GF-D8 (cell line): ENCODE measurements around the gene P2RX3.

ENCODE experiments used
- DNase-seq: peaks from one replicate; lab custom pipeline; 2025; lab: John Stamatoyannopoulos, UW

P2RX3 gene

DNA sequence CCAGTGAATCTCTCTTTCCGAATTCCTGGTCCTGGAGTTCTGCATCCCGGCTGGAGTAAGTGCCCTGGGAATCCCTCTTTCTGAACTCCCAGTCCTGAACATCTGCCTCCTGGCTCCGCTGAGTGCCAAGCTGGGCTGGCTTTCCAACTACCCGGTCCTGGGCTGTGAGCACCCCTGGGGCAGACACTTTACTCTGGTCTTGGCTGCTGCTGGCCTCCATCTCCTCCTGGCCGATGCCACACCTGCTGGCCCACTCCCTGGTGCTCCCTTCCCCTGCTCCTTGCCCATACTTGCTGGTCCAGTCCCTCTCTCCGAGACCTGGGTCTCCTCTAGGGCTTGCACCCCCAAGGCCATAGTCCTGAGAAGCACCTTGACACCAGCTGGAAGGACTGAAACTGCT lies 28.1 kb upstream of the P2RX3 start:
- DNase-seq = no peak

DNA sequence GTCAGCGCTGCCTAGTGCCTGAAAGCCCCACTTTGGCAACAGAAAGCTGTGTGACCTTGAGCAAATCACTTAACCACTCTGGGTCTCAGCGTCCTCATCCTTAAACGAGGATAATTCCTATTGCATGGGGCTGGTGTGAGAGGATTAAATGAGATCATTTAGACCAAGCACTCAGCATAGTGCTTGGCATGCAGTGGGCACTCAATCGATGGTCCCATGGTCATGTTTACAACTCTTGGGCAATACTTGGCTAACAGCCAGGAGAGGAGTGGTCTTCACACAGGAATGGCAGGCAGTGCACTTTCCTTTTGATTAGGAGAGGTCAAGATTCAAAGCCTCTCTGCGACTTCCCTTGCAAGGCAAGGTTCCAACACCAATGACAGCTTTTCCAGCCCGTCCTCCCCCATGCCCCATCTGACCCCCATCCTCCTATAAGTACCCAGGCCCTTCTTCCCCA lies 27.5 kb upstream of the P2RX3 start:
- no peak for DNase-seq

DNA sequence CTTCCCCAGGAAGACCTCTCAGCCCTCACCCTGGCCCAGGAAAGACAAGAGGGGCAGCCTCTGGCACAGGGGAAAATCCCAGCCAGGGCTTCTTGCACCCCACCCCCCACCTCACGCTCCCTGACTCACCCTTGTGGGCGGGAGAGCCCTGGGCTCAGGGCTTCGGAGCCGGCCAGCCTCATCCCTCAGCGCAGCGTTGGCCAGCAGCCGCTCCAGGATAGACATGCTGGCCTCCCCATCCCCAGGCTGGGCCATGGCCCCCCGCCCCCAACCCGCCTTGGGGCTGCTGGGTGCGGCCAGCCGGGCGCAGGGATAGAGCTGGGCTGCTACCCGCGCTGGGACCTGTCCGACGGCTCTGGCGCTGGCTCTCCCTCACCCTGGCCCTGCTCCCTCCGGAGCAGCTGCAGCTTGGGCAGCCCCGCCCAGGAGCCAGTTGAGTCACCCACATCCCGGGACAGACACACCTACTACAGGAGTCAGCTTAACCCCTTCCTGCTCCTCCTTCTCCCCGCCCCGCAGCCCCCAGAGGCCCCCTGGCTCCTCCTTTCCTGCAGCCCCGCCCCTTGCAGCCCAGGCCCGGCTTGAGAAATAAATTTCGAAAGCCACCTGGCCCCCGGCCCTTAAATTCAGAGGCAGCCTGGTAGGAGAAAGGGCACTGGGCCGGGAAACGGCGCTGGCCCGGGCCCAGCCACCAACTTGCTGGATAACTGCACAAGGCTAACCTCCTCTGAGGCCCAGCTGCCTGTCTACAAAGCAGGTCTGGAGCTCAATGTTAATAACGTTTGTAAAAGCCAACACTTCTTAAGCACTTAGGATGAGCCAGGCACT lies 26.8 kb upstream of the P2RX3 start:
- DNase-seq = no peak

GRCh38 chr11:57312511-57313021 lies 25.6 kb upstream of the P2RX3 start:
- no peak for DNase-seq

DNA sequence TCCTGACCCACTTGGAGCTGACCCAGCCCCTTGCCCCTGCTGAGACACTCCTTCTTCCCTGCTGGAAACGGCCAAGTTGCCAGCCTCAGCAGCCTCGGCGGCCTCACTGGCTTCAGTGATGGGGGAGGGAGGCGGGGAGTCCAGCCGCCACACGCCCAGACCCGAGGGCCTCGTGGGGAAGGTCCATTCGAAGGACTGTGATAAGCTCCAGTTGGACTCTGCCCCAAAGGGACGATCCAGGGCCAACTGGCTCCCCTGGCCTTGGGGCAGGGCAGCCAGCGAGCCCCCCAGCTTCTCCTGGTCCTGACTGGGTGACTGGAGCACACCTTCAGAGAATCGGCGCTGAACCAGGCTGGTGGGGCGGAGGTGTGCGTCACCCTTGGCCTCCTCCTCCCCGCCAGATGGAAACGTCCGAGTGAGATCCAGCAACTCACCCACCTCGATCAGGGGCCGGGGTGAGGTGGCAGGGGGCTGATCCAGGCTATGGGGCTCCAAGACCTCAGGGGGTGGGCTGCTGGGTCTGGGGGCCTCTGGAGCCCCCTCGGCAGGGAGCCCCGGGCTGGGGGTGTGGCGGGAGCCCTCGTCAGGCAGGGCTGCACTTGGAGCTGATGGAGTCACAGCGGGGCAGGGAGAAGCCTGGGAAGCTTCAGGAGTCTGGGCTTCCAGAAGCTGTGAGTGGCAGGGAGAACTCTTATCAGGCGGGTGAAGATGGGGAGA lies 24.9 kb upstream of the P2RX3 start:
- no peak for DNase-seq

DNA sequence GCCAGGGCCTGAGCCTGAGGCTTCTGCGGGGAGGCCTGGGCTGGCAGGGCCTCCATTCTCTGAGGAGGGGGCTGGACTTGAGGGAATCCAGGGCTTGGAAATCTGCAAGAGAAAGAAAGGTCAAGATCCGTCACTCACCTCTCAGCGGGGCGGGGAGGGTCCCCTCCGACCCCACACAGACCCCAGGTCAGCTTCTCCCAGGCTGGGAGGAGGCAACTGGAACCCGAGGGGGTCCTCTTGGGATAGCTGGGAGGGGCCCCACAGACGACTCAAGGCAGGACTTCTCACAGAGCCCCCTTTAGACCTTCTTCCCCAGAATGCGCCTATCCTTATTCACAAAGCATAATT lies 24.4 kb upstream of the P2RX3 start:
- DNase-seq = no peak

GRCh38 chr11:57314221-57314973 lies 23.8 kb upstream of the P2RX3 start:
- DNase-seq = no peak

- no peak for DNase-seq
These were observed 22.7 kb upstream of the P2RX3 start for GRCh38 chr11:57315491-57315890.

DNA sequence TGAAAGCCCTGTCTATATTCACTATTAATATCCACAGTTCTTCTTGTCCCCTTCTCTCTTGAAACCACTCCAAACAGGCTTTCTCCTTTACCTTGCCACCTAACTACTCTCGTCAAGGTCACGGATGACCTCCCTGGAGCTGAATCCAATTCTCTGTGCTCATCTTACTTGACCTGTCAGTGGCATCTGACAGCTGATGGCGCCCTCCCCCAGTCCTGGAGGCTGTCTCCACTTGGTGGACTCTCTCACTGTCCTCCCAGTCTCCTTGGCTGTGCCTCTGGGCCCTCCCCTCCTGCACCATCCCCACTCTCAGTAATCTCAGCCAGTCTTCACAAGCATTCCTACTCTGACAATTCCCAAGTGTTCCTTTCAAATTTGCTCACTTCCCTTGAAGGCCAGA lies 22.1 kb upstream of the P2RX3 start:
- DNase-seq = no peak

GRCh38 chr11:57318178-57318577 lies 20.0 kb upstream of the P2RX3 start:
- DNase-seq = no peak

GRCh38 chr11:57320067-57320718 lies 18.0 kb upstream of the P2RX3 start:
- DNase-seq = no peak

DNA sequence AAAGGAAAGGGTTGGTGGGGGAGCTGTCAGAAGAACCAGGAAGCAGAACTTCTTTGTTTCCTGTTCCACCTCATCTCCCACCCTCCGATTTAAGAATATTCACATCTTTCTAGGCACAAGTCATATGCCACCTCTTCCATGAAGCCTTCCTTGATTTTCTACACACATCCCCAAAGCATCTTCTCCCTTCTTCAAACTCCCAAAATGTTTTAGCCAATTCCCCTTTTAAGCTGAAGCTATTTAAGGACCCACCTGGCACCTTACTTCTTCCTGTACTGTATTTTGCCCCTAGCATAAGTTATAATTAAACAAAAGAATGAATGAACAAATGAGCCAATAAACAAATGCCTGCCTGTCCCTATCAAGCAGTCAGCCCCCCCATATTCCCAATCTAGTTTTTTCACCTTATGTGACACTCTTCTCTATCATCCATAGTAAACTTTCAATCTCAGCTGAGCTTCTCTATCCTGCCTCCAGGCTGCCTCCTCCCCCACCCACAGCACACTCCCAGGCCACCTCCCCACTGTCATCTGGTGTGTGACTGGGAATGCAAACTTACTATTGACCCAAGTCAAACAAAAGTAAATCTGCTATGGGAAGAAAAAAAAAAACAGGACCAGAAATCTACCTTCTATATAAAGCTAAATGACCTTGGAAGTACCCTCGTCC lies 17.3 kb upstream of the P2RX3 start:
- DNase-seq = no peak

- no peak for DNase-seq
These were observed 16.5 kb upstream of the P2RX3 start for GRCh38 chr11:57321388-57322255.

DNA sequence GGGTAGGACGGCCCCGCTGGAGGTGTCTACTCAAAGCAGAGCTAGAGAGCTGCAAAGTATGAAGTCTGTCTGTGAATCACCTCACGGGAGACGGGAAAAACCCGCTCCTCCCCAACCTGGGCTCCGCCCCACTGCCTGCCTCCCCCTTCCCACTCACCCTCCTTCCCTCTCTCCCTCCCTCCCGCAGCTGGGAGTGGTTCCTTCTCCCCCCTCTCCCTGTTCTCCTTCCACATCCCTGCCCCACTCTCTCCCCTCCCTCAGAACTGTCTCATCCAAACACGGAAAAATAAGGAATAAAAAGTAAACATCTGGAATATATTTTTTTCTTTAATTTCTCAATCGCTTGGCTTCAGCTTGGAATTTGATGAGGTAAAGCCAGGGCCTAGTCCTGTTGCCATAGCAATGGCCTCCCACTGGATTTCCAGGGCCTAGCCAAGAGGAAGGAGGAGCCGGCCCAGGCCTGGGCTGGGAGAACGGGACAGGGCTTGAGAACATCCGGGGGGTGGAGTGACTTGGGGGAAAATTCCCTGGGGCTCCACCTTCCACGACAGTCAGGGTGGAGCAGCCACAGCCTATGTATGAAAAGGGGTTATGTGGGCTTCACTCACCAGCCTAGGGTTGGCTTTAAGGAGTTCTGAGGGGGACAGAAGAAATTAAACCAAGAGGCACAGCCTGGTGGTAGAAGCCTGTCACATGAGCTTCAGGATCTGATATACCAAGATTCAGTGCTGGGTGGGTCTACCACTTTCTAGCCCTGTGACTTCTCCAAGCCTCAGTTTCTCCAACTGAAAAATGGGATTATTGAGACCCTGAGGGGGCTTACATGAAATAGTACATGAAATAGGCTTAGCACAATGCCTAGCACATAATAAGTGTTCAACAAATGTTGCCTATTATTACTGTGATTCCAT lies 15.6 kb upstream of the P2RX3 start:
- DNase-seq = no peak

DNA sequence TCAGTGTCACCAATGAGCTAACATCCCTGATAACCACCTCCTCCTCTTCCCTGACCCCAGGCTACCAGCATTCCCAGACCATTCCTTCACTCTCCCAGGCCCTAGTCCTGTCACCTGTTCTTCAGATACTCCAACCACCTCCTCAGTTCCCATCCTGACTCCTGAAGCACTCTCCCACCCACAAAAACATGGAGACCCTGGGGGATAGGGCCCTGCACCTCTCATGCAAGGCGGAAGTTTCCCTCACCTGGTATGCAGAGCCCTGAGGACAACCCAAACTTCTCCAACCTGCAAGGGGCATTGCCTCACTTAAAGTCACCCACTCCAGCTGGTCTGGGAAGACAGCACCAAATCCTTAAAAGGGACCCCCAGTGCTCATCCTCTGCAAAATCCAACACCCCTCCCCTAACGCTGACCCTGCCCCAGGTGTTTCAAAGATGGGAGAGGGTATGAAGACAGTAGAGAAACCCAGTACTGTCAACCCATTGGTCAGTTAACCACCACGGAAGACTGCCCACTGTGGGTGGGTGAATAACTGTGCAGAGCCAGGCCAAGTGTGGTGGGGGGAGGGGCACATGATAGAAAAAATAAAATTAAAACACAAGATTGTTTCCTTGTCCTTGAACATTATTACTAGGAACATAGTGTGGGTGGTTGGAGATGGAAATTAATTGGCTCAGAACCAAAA lies 14.8 kb upstream of the P2RX3 start:
- DNase-seq = no peak

DNA sequence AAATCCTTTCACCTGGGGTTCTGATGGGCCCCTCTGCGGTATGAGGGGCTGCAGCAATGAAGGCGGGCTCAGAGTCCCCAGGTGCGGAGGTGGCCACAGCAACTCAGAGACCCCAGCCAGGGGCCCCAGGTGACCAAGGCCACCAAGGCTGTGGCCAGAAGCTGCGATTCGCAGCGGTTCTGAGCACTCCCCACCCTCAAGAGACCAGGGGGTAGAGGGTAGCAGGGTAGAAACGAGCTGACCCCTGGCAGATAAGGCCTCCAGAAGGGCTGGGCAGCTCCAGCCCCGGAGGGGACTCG lies 14.3 kb upstream of the P2RX3 start:
- no peak for DNase-seq

DNA sequence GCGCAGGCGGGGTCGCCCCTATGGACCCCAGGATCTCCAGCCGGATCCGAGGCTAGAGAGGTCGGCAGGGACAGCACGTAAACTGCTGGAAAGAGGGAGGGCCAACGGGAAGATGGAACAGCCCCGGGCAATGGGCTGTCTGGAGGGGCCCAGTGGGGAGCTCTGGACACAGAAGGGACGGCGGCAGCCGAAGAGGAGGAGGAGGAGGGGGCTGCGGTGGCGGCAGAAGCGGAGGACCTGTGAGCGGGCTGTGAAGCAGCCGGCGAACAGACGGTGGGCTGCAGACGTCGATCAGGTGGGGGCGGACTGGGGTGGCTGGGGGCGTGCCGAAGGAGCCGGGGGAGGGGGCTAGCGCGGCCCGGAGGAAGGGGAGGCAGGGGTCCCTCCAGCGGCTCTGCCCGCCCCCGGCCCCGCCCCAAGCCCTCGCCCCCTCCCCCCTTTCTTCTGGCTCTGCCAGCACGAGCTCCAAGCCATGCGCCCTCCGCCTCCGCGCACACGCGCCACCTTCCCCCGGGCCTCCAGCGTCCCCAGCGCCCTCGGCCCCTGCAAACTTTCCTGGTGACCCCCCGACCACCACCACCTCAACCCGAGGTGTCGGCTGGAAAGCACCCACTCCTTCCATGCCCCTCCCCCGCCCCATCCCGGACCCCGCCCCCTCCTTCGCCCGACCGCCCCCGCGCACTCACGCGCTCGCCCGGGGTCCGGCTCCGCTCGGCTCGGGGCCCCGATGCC lies 13.8 kb upstream of the P2RX3 start:
- no peak for DNase-seq
